ENCODE data around the gene RESP18. TPM values are rescaled to one million over a fixed set of nuclear protein-coding genes. Genes with fewer than 3 reads are reported as not detected.

Gene RESP18
- total RNA-seq, 1 experiment from 2014 or later = not detected

DNA sequence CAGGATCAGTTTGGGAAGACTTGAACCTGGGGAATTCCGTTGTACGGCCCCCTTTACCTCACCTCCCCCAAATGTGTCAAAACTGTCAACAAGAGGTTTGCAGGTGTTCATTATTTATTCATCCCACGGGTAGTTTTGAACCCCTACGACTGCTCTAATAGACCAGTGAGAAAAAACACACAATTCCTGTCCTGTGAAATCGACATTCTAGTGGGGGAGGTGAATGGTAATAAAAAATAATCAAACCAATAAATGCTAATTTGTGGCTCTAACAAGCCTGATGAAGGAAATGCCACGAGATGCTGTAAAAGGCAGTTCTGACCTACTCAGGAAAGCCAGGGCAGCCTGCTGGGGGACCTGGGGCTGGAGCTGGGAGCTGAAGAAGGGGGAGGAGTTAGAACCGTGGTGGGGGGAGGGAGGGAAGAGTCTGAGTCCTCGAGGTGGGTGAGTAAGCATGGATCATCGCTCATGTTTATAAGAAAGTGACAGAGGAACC lies 53.8 kb downstream of the RESP18 start:
- Histone ChIP-seq H3K4me3 (ENCODE audit: low read depth in 2 of 2, low read length in 2 of 2) (peak overlapping the region; percentile 65 to 80), H3K27me3 (ENCODE audit: control insufficient read depth, insufficient read depth, low read length) (no peaks in the 10 kb centered on the region), H3K4me1 (ENCODE audit: control insufficient read depth, insufficient read depth, low read length) (peaks cover 35% of the 10 kb centered on the region), H3K36me3 (ENCODE audit: control insufficient read depth, insufficient read depth, low read length) (no peaks in the 10 kb centered on the region; the same call in 1 of the 2 replicates), H3K9me3 (ENCODE audit: control insufficient read depth, insufficient read depth, low read depth, low read length) (no peaks in the 10 kb centered on the region), H3K27ac (ENCODE audit: low read length) (peak overlapping the region; percentile 95)
- CTCF ChIA-PET = interaction anchor here (0.5 to 1.9 kb wide), 6 partner anchors 13 to 651 kb away, joined by 3 to 17 read pairs (median 4); no protein-coding TSS in a partner anchor
- POLR2A ChIA-PET = interaction anchor here (0.6 kb wide), 1 partner anchor 34 kb away, joined by 4 read pairs; no protein-coding TSS in a partner anchor
- DNase-seq (ENCODE audit: low read depth, low spot score) (no peak), ATAC-seq (no peak)
- no TSS peak for BruUV-seq (replicated peaks)
- in situ Hi-C loops (cut with HindIII; ENCODE audit: low pct_unique_long_range_greater_than_20kb, low sequenced_read_pairs) = no loop called here
- intact Hi-C loops (cut with micrococcal nuclease; ENCODE audit: unreplicated experiment) = no loop called here
- no peak for TF ChIP-seq POLR2AphosphoS5 (IDR thresholded peaks at IDR 0.05; ENCODE audit: low read depth, low read length)
- TF ChIP-seq, protein P1, sequence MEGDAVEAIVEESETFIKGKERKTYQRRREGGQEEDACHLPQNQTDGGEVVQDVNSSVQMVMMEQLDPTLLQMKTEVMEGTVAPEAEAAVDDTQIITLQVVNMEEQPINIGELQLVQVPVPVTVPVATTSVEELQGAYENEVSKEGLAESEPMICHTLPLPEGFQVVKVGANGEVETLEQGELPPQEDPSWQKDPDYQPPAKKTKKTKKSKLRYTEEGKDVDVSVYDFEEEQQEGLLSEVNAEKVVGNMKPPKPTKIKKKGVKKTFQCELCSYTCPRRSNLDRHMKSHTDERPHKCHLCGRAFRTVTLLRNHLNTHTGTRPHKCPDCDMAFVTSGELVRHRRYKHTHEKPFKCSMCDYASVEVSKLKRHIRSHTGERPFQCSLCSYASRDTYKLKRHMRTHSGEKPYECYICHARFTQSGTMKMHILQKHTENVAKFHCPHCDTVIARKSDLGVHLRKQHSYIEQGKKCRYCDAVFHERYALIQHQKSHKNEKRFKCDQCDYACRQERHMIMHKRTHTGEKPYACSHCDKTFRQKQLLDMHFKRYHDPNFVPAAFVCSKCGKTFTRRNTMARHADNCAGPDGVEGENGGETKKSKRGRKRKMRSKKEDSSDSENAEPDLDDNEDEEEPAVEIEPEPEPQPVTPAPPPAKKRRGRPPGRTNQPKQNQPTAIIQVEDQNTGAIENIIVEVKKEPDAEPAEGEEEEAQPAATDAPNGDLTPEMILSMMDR (IDR thresholded peaks at IDR 0.05) = no peak
- TF ChIP-seq, protein P2, sequence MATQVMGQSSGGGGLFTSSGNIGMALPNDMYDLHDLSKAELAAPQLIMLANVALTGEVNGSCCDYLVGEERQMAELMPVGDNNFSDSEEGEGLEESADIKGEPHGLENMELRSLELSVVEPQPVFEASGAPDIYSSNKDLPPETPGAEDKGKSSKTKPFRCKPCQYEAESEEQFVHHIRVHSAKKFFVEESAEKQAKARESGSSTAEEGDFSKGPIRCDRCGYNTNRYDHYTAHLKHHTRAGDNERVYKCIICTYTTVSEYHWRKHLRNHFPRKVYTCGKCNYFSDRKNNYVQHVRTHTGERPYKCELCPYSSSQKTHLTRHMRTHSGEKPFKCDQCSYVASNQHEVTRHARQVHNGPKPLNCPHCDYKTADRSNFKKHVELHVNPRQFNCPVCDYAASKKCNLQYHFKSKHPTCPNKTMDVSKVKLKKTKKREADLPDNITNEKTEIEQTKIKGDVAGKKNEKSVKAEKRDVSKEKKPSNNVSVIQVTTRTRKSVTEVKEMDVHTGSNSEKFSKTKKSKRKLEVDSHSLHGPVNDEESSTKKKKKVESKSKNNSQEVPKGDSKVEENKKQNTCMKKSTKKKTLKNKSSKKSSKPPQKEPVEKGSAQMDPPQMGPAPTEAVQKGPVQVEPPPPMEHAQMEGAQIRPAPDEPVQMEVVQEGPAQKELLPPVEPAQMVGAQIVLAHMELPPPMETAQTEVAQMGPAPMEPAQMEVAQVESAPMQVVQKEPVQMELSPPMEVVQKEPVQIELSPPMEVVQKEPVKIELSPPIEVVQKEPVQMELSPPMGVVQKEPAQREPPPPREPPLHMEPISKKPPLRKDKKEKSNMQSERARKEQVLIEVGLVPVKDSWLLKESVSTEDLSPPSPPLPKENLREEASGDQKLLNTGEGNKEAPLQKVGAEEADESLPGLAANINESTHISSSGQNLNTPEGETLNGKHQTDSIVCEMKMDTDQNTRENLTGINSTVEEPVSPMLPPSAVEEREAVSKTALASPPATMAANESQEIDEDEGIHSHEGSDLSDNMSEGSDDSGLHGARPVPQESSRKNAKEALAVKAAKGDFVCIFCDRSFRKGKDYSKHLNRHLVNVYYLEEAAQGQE (IDR thresholded peaks at IDR 0.05; ENCODE audit: insufficient read depth in 1 of 2, low read depth in 2 of 2, low read length in 1 of 2) = no peak
- no peak for TF ChIP-seq TCF7L2 (IDR thresholded peaks at IDR 0.05; ENCODE audit: low read depth, low read length)
- TF ChIP-seq SIN3A (IDR thresholded peaks at IDR 0.05; ENCODE audit: borderline replicate concordance, insufficient read depth, low read depth, low read length) = no peak

GRCh38 chr2:219277703-219278654 lies 54.6 kb downstream of the RESP18 start:
- Histone ChIP-seq H3K4me3 (ENCODE audit: low read depth in 2 of 2, low read length in 2 of 2) (peak overlapping the region in 1 of 2 experiments; percentile 80; a peak in 3 of 4 replicates), H3K9me3 (ENCODE audit: control insufficient read depth, insufficient read depth, low read depth, low read length) (no peaks in the 10 kb centered on the region), H3K4me1 (ENCODE audit: control insufficient read depth, insufficient read depth, low read length) (peaks cover 39% of the 10 kb centered on the region), H3K36me3 (ENCODE audit: control insufficient read depth, insufficient read depth, low read length) (no peaks in the 10 kb centered on the region; the same call in 1 of the 2 replicates), H3K27ac (ENCODE audit: low read length) (peak overlapping the region; percentile 95), H3K27me3 (ENCODE audit: control insufficient read depth, insufficient read depth, low read length) (no peaks in the 10 kb centered on the region)
- in situ Hi-C loops (cut with HindIII; ENCODE audit: low pct_unique_long_range_greater_than_20kb, low sequenced_read_pairs) = no loop called here
- POLR2A ChIA-PET = interaction anchor here (0.6 kb wide), 1 partner anchor 33 kb away, joined by 4 read pairs; no protein-coding TSS in a partner anchor
- CTCF ChIA-PET = interaction anchor here (0.5 to 1.9 kb wide), 6 partner anchors 14 to 650 kb away, joined by 3 to 17 read pairs (median 4); no protein-coding TSS in a partner anchor
- no peak for TF ChIP-seq POLR2AphosphoS5 (IDR thresholded peaks at IDR 0.05; ENCODE audit: low read depth, low read length)
- TF ChIP-seq, protein P2 (IDR thresholded peaks at IDR 0.05; ENCODE audit: insufficient read depth in 1 of 2, low read depth in 2 of 2, low read length in 1 of 2) = no peak
- TF ChIP-seq, protein P1 (IDR thresholded peaks at IDR 0.05) = peak; percentile 99
- intact Hi-C loops (cut with micrococcal nuclease; ENCODE audit: unreplicated experiment) = no loop called here
- no TSS peak for BruUV-seq (replicated peaks)
- ATAC-seq (peak; percentile 49), DNase-seq (ENCODE audit: low read depth, low spot score) (no peak)
